Activated naive CD4-positive, alpha-beta T cell treated with anti-CD3 and anti-CD28 coated beads, Interleukin-2, amount 10 ng/mL, durations not matched to agents 7 days and 5 days (primary cell): ENCODE data around the gene P2RX6.
"Not testable (repeated sequence)": the region's sequence is repeated elsewhere in the genome, so short reads cannot be mapped to it uniquely, and the experiment has no call there.

ENCODE experiments used
- CTCF ChIA-PET: fragments of 350-600 bp; sonication (Branson Sonifier 250); formaldehyde crosslinking; loops from one replicate; lab custom pipeline; 2021; ENCODE audit warnings: antibody characterized with exemption; lab: Charles Lee
- DNase-seq: peaks from one replicate; pipeline ENCODE4 v3.0.0-alpha.2; 2020
- H3K27ac Mint-ChIP-seq: one replicate; pipeline ENCODE4 v1.8.0; 2021; ENCODE audit warnings: mild to moderate bottlenecking, moderate library complexity, mixed read lengths
- H3K27me3 Mint-ChIP-seq: one replicate; pipeline ENCODE4 v1.8.0; 2021; ENCODE audit warnings: mild to moderate bottlenecking, mixed read lengths
- H3K36me3 Mint-ChIP-seq: one replicate; pipeline ENCODE4 v1.8.0; 2021; ENCODE audit warnings: mixed read lengths
- H3K4me1 Mint-ChIP-seq: one replicate; pipeline ENCODE4 v1.8.0; 2021; ENCODE audit warnings: mixed read lengths
- H3K4me3 Mint-ChIP-seq: one replicate; pipeline ENCODE4 v1.8.0; 2021; ENCODE audit warnings: mild to moderate bottlenecking, moderate library complexity, mixed read lengths
- H3K9me3 Mint-ChIP-seq: one replicate; pipeline ENCODE4 v1.8.0; 2021; ENCODE audit warnings: mixed read lengths

The P2RX6 gene

DNA sequence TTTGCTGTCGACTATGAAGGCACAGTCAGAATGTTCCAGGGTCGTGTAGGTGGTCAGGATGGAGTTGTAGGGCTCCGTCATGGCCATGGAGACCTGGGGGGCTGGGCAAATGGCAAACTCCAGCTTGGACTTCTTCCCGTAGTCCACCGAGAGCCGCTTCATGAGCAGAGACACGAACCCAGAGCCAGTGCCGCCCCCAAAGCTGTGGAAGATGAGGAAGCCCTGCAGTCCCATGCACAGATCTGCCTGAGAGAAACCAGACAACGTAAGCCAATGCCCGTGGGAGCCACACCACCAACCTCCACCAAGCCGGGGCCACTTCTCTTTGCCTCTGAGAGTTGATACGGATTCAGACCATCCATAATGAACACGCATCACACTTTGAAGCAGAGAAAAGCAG lies 5.8 kb upstream of the P2RX6 start:
- H3K4me3 Mint-ChIP-seq, CTCF ChIA-PET, DNase-seq, H3K36me3 Mint-ChIP-seq, H3K9me3 Mint-ChIP-seq, H3K27ac Mint-ChIP-seq, H3K4me1 Mint-ChIP-seq: not testable (repeated sequence)
- H3K27me3 Mint-ChIP-seq: peaks cover 17% of the 10 kb centered on the region

DNA sequence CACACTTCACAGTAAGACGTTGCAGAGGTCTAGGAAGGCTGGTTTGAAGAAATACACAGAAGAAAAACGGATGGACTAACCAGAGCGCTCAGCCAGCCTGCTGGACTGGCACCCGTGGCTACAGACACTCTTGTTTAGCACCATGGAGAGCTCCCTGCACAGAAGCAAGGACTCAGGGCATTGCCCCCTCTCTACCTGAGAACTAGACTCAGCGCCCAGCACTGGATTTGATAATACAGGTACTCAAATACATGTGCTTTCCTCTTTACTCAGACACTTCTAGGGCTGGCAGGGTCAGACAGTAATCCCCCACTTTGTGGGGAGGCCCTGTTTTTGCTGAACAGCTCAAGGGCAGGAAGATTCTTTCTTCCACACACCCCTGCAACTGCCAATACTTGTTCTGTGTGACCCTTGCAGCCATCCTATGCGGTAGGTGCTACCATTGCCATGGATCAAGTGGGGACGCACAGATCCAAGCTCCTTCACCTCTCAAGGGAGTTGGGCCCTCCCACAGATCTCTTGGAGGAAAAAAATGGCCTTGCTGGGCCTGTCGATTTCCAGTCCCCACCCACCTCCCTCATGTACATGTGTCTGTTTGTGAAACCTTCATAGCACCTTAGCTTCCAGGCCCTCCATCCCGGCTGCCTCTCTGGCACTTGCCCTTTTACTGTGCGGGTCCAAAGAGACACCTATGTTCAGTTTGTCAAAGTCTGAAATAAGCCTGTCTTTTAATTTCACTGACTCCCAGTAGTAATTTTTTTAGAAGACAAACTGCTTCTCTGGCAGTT lies 5.1 kb upstream of the P2RX6 start:
- Mint-ChIP-seq H3K4me3 (no peak overlapping the region), H3K9me3 (no peaks in the 10 kb centered on the region), H3K27me3 (peaks cover 23% of the 10 kb centered on the region), H3K36me3 (no peaks in the 10 kb centered on the region), H3K4me1 (peaks cover 15% of the 10 kb centered on the region), H3K27ac (no peak overlapping the region)
- peak; percentile 74 for DNase-seq
- CTCF ChIA-PET: no interaction called here

DNA sequence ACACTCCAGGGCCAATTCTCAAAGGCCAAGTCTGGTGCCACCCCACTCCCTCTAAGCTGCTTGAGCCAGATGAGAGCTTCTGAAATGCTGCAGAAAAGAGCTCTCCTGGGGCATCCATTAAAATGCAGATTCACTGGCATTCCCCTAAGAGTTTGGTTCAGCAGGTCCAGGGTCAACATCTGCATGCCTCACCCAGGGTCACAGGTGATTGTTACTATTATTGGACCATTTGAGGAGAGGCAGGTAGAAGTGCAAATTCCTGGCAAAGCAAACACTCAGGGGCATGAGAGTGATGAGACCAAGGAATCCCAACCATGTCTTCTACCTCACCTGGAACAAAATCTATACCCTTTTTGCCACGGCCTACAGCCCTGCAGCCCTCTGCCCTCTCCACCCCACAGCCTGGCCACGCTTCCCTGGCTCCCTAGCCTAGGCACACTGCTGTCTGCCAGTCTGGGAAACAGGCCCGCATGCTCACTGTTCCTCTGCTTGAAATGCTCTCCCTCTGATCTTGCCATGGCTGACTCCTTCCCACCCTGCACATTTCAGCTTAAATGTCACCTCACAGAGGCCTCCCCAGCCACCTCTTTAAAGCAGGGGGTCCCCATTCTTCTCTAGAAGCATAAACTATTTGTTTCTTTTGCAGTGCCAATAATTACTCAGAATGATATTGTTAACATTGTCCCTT lies 4.4 kb upstream of the P2RX6 start:
- Mint-ChIP-seq H3K9me3 (no peaks in the 10 kb centered on the region), H3K4me3 (no peak overlapping the region), H3K36me3 (no peaks in the 10 kb centered on the region), H3K27ac (no peak overlapping the region), H3K4me1 (peaks cover 22% of the 10 kb centered on the region), H3K27me3 (peaks cover 31% of the 10 kb centered on the region)
- CTCF ChIA-PET: no interaction called here
- no peak for DNase-seq

DNA sequence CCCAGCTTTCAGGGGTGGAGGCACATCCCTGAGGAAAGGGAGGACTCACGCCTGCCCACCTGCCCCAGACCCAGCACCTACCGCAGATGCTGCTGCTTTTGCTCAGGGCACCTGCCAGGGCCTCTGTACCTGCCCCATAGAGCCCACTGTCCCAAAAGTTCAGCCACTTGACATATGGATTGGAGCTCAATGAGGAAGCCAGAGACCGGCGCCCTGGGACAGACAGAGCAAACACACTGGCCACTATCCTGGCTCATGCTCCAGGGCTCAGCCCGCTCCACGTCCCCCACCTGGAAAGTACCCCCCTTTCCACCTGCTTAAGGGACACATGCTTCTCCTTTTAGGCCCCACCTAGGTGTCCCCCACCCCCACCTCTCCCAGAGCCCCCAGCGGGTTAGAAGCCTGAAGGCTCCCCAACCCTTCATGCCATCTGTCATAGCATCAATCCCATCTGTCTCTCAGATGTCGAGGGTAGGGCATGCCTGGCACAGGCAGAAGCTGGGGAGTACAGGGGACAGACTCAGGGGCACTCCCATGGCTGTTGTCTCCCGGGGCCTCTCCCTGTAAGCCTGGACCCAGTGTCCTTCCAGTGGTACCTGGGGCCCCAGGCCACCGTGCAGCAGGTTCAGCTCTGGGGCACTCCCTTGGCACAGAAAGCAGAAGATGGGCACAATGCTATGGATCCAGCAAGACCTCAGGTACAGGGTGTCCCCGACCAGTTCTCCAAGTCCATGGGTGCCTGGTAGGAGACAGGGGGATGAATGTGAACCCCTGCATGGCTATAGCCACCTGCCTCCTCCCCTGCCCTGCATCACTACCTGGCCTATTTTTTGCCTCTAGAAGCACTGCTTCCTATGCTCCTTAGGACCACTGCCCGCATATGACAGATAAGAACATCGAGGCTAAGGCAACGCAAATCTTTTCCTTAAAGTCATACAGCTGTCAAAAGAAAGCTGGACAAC lies 2.2 kb upstream of the P2RX6 start:
- Mint-ChIP-seq H3K4me3 (no peak overlapping the region), H3K9me3 (no peaks in the 10 kb centered on the region), H3K27ac (no peak overlapping the region), H3K27me3 (peaks cover 51% of the 10 kb centered on the region), H3K36me3 (no peaks in the 10 kb centered on the region), H3K4me1 (peaks cover 22% of the 10 kb centered on the region)
- no peak for DNase-seq
- CTCF ChIA-PET: no interaction called here

DNA sequence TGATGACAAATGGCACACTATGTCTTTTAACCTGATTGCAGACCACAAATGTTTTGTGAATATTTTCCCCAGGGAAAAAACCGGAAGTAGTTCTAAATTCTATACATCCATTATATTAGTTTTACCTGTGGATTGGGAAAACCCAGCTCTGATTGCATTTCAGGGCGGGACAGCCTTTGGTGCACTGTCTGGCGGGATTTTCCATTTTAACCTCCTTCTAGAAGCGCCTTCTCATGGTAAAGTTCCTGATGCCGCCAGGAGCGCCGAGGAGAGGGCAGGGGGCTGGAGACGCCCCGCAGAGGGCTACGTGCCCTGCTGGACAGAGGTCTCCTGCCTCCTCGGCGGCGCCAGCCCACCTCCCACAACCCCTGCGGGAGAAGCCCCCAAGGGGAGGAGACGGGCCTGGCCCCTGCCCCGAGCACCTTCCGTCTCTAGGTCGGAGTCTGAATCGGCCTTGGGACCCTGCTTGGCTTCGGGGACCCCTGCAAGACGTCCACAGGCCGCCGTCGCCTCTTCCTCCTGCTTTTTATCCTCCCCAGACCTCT lies 1.2 kb upstream of the P2RX6 start:
- Mint-ChIP-seq H3K4me3 (peak overlapping the region; percentile 62), H3K36me3 (no peaks in the 10 kb centered on the region), H3K27me3 (peaks cover 57% of the 10 kb centered on the region), H3K4me1 (peaks cover 22% of the 10 kb centered on the region), H3K9me3 (no peaks in the 10 kb centered on the region), H3K27ac (no peak overlapping the region)
- DNase-seq: no peak
- CTCF ChIA-PET: no interaction called here

DNA sequence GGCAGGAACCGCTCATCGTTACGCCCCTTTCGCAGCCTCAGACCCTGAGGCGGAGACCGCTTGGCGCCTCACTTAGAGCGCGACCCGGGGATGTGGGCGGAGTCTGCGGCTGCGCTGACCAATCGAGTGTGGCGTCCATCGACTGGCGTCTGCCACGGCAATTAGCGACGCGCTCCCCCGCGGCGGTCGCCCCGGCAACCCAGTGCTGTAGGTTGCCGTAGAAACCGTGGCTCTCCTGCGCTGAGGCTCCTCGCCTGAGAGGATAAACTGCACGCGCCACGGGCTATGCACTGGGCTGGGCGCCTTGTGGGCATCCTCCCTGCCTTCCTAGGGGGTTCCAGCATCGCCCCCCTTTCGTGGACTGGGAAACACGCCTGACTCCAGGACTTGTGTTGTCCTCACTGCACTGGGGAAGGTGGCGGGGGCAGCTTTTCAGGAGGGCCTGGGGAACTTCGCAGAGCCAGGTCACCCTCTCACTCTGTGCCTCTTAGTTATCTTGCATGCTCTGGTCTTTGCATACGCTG lies 701 bp upstream of the P2RX6 start:
- Mint-ChIP-seq H3K9me3 (no peaks in the 10 kb centered on the region), H3K27me3 (peaks cover 62% of the 10 kb centered on the region), H3K4me3 (peak overlapping the region; percentile 62), H3K36me3 (no peaks in the 10 kb centered on the region), H3K27ac (no peak overlapping the region), H3K4me1 (peaks cover 22% of the 10 kb centered on the region)
- DNase-seq: peak; percentile 89
- CTCF ChIA-PET: interaction anchor here (1.0 to 1.1 kb wide), 2 partner anchors 30 to 88 kb away, joined by 3 read pairs; no protein-coding TSS in a partner anchor

DNA sequence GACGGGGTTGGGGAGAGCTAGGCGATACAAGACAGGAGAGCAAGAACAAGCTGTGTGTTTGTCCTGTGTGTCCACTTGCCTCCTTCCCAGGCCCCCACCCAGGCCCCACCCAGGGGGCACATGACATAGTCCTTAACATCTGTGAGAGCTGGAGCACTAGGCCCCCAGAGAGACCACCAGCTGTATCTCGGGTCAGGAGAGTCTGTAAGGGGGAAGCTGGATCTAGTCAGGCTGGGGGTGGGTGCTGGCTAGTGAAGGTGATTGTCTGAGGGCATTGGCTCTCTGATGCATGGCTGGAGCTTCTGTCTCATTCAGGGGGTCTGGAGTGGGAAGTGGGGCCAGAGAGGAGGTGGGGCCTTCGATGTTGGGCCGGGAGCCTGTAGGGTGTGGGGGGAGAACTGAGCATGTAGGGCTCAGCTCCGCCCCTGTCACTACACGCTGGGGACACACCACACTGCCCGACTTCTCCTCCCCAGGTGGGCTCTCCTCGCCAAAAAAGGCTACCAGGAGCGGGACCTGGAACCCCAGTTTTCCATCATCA lies 571 bp downstream of the P2RX6 start:
- no peak for DNase-seq
- no peaks in the 10 kb centered on the region for H3K9me3 Mint-ChIP-seq
- H3K27me3 Mint-ChIP-seq: peaks cover 71% of the 10 kb centered on the region
- H3K27ac Mint-ChIP-seq: no peak overlapping the region
- H3K4me1 Mint-ChIP-seq: peaks cover 22% of the 10 kb centered on the region
- H3K36me3 Mint-ChIP-seq: no peaks in the 10 kb centered on the region
- H3K4me3 Mint-ChIP-seq: no peak overlapping the region
- CTCF ChIA-PET: interaction anchor here (1.0 kb wide), 1 partner anchor 29 kb away, joined by 3 read pairs; no protein-coding TSS in a partner anchor

DNA sequence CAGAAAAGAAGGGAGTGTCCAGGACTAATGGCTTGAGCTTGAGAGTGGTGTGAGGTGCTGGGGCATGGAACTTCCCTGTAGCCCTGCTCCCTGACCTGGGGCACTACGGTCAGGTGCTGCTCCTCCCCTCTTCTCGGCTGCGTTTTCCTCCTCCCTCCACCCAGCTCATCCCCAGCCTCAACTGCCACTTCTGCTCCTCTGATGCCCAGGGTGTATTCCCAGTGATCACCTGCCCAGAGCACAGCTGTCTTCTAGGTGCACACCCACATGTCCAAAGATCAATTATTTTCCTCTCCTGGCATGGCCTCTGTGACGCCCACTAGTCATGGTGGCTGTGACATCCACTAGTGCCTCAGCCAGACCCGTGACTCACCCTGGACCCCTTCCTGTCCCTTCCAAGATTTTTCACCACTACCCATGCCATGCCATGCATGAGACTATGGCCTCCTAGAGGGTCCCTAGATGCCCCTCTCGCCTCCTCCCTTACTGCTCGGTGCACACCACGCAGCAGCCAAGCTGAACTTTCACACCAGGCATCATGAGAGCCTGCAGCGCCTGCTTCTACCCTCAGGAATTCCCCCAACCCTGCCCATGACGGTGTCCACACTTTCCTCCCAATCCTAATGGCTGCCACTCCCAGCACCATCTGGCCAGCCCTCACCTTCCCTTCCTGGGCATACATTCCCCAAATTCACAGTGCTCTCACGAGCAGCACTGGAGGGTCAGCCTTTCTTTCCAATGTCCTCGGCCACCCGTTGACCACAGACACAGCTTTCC lies 1.9 kb downstream of the P2RX6 start:
- Mint-ChIP-seq H3K36me3 (no peaks in the 10 kb centered on the region), H3K4me1 (peaks cover 22% of the 10 kb centered on the region)
- CTCF ChIA-PET: no interaction called here

DNA sequence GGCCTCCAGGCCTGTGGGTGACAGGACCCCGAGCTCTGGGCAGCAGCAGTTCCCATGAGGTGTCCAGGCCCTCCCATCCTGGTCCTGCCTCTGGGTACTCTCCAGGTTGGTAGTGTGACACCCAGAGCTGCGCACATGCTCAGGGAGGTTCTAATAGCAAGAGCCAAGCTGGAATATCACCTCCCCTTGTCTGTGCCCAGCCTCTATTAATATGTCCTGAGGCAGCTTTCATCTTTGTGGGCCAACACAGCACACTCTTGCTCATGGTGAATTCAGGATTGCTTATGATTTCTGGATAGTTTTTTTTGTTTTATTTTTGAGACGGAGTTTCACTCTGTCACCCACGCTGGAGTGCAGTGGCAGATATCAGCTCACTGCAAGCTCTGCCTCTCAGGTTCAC lies 3.3 kb downstream of the P2RX6 start:
- Mint-ChIP-seq H3K27ac (no peak overlapping the region), H3K36me3 (no peaks in the 10 kb centered on the region), H3K4me1 (peaks cover 20% of the 10 kb centered on the region), H3K9me3 (no peaks in the 10 kb centered on the region), H3K4me3 (no peak overlapping the region), H3K27me3 (peaks cover 75% of the 10 kb centered on the region)
- CTCF ChIA-PET: interaction anchor here (0.6 kb wide), 1 partner anchor 51 kb away, joined by 4 read pairs; no protein-coding TSS in a partner anchor
- DNase-seq: no peak

More for the DNA sequence above, 1.9 kb downstream of the P2RX6 start:
- no peak overlapping the region for H3K4me3 Mint-ChIP-seq
- H3K27me3 Mint-ChIP-seq: peaks cover 81% of the 10 kb centered on the region
- no peaks in the 10 kb centered on the region for H3K9me3 Mint-ChIP-seq
- H3K27ac Mint-ChIP-seq: no peak overlapping the region
- DNase-seq: no peak

DNA sequence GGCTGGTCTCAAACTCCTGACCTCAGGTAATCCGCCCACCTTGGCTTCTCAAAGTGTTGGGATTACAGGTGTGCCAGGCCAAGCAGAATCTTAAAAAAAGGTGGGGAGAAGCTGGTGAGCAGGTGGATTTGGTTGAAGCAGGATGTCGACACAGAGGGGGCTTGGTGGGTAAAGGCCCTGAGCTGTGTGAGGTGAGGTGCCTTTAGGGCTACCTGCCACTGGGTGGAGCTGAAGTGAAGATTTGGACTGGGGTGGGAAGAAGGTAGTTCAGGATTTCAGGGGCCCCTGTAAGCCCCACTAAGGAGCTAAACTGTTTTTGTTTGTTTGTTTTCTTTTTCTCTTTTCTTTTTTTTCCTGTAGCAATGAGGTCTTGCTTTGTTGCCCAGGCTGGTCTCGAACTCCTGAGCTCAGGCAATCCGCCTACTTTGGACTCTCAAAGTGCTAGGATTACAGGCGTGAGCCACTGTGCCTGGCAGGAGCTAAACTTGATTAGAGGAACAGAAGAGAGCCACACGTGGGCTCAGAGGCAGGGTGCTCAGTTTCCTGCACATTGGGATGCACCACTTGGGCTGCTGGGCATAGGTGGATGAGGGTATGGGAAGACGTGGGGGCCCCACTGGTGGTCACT lies 6.0 kb downstream of the P2RX6 start:
- H3K27me3 Mint-ChIP-seq: peaks cover 62% of the 10 kb centered on the region
- H3K36me3 Mint-ChIP-seq: no peaks in the 10 kb centered on the region
- CTCF ChIA-PET: interaction anchor here (0.8 to 2.3 kb wide), 6 partner anchors 12 to 45 kb away, joined by 3 to 6 read pairs (median 4); partner anchors contain the start of genes LRRC74B and SLC7A4
- no peaks in the 10 kb centered on the region for H3K9me3 Mint-ChIP-seq
- peaks cover 15% of the 10 kb centered on the region for H3K4me1 Mint-ChIP-seq
- peak; percentile 59 for DNase-seq
- H3K27ac Mint-ChIP-seq: no peak overlapping the region
- H3K4me3 Mint-ChIP-seq: no peak overlapping the region

DNA sequence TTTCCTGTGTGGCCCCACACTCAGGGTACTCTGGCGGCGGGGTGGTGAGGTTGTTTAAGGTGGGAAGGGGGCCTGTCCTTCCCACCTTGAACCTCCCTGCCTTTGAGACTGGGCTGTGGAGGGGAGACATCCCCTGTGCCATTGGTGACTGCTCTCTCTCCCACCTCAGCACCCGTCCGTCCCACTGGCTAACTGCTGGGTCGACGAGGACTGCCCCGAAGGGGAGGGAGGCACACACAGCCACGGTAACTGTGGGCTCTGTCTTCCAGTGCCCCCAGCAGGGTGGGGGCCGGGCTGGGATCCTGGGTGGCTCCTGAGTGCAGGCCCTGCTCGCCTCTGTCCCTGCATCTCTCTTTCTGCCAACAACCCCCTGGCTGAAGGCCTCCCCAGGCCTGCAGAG lies 7.5 kb downstream of the P2RX6 start:
- H3K4me3 Mint-ChIP-seq: no peak overlapping the region
- CTCF ChIA-PET: interaction anchor here (2.3 kb wide), 1 partner anchor 19 kb away, joined by 6 read pairs; no protein-coding TSS in a partner anchor
- no peak overlapping the region for H3K27ac Mint-ChIP-seq
- H3K4me1 Mint-ChIP-seq: peaks cover 17% of the 10 kb centered on the region
- no peaks in the 10 kb centered on the region for H3K36me3 Mint-ChIP-seq
- H3K27me3 Mint-ChIP-seq: peaks cover 47% of the 10 kb centered on the region
- no peaks in the 10 kb centered on the region for H3K9me3 Mint-ChIP-seq
- no peak for DNase-seq

DNA sequence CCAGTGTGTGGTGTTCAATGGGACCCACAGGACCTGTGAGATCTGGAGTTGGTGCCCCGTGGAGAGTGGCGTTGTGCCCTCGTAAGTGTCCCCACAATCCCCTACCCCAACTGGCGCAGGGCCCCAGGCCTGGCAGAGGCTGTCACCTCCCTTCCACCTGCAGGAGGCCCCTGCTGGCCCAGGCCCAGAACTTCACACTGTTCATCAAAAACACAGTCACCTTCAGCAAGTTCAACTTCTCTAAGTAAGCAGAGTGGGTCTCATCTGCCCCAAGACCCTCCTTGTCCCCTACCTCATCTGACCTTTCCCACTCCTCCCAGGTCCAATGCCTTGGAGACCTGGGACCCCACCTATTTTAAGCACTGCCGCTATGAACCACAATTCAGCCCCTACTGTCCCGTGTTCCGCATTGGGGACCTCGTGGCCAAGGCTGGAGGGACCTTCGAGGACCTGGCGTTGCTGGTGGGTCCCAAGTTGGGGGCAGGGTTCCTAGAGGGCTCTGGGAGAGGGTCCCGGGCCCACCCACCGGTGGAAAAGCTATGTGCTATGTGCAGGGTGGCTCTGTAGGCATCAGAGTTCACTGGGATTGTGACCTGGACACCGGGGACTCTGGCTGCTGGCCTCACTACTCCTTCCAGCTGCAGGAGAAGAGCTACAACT lies 8.1 kb downstream of the P2RX6 start:
- H3K36me3 Mint-ChIP-seq: no peaks in the 10 kb centered on the region
- DNase-seq: no peak
- no peak overlapping the region for H3K4me3 Mint-ChIP-seq
- CTCF ChIA-PET: no interaction called here
- no peak overlapping the region for H3K27ac Mint-ChIP-seq
- peaks cover 41% of the 10 kb centered on the region for H3K27me3 Mint-ChIP-seq
- H3K4me1 Mint-ChIP-seq: peaks cover 17% of the 10 kb centered on the region
- no peaks in the 10 kb centered on the region for H3K9me3 Mint-ChIP-seq
